NK-92 treated with Interleukin-12 subunit alpha and Interleukin-12 subunit beta, amount 100 ng/mL, for 24 hours (cell line): ENCODE measurements around the gene RAB9A.
"Not testable (repeated sequence)": the region's sequence is repeated elsewhere in the genome, so short reads cannot be mapped to it uniquely, and the experiment has no call there.

Source experiments
- DNase-seq: peaks from one replicate; lab custom pipeline; 2025; lab: John Stamatoyannopoulos, UW

The RAB9A gene

DNA sequence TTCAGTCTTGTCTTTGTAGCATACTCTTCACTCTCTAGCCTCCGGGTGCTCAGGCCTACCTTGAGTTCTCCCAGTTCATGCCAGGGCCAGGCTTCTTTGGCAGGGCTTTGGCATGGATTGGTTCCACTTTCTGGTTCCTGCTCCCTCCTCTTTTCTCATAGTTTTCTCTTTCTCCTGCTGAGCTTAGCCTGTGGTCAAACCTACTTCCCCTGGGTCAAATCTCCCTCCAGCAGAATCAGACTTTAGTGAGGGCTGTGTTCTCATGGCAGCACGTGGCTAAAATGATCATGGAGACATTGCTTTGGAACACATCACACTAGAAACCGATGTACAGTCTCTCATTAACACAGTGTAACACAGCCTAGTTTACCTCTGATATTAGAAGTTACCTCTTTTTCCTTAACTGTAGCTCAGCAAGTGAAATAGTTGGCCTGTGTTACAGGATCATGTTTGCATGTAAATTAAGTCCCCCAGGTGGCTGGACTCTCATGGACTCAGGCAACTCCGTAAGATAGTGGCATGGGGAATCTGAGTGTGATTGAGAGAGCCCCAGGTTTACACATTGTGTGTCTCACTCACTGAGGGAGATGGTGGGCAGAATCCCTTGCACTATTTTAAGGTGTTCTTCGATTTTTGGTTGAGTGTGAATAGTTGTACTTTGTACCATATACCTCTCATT is 13.3 kb downstream of the RAB9A start:
- DNase-seq = no peak

DNA sequence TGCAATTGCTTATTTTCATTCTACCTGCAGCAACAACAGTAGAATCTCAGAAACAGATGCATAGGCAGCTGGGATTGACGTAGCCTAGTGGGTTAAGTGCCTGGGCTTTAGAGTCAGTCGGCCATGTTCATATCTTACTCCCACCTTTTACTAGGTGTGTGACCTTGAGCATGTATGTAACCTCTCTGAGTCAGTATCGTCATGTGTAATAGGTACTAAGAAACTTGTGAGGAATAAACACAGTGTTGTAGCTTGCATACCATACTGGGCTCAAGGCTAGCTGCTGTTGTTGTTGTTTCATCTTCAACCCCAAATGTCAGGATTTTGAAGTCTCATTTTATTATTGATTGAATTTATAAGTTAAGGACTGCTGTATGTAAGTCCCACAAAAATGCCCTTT is 14.2 kb downstream of the RAB9A start:
- DNase-seq = no peak

DNA sequence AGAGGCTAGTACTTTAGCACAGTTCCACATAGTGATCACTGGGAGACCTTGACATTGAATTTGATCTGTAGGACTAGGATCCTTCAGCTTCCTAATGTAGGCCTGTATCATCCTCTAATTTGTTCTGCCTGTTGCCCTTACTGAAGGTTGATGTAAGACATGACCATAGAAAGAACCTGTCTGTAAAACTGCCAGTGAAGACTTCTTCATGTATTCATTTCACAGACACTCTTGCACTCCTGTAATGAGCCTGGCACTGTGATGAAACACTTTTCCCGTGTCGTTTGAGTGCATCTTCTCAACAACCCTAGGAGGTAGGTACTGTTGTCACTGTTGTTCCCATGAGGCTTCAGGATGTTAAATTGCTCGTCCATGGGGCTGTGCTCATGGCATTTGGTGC is 14.7 kb downstream of the RAB9A start:
- no peak for DNase-seq

DNA sequence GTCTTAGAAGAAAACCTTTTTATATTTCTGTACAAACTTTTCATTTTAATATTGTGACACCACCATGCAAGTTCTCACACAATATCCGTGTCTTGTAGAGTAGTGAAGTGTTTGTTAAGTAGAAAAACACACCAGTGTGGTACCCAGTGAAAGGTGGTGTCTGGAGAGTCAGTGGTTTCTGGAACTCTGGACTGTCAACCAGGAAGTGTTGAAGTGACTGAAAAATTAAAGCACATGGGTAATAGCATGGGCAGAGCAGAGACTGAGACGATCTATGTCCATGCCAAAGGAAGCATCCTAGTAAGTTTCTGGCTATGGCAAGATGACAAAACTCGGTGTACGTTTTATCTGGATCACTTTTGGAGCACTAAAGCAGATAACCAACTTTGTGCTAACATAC is 22.2 kb downstream of the RAB9A start:
- DNase-seq = no peak

DNA sequence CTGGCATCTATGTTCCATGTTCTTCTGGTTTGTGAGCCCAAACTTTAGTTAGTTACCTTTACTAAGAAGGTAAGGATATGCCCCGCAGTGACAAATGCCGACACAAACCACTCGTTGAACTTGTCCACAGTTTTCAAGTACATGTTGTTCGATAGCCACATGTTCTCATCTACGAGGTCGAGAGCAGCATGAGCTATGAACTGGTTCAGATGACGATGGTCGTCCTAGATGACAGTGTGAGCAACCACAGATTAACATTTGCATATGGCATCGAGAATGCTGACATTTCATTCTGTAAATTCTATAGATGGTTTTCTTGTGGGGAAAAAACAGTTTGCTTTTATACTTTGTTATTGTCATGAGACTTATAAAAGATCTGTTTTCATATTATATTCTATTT is 27.5 kb downstream of the RAB9A start:
- DNase-seq = no peak

DNA sequence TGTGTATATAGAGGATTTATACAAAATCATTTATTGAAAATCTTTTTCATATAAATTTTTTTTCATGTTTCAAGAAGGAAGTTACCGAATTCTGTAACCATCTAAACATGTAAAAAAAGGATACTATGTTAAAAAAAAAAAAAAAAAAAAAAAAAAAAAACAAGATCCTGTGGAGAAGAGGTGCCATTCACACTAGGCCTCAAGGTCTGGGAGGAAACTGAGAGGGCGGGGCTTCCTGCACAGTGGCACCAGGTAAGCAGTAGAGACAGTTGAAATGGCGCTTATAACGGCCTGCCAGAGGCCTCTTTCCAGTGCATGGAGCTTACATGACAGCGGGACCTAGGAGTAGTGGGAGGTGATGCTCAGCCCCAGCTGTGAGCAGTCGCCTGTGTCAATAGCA is 28.0 kb downstream of the RAB9A start:
- DNase-seq = peak; percentile 5

DNA sequence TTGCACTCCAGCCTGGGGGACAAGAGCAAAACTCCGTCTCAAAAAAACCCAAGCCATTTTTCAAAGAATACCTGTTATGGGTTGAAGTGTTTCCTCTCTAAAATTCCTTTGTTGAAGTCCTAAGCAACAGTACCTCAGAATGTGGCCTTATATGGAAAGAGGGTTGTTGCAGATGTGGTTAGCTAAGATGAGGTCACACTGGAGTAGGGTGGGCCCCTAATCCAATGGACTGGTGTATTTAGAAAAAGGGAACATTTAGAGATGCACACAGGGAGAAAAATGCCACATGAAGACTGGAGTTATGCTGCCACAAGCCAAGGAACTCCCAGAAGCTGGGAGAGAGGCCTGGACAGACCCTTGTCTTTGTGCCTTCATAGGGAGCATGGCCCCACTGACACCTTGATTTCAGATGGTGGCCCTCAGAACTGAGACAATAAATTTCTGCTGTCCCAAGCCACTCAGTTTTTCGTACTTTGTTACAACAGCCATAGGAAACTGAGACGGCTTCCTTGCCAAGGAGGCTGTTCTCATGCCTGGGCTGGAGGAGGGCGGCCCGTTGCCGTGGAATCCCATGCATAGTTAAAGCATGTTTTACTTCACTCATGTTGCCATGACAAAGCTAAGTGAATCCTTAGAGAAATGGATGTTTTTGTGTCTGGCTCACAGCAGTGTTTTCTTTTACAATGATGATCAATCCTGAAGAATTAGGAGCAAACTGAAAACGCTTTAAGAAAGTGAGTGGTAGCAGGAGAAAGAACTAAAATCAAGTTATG is 29.0 kb downstream of the RAB9A start:
- DNase-seq = no peak

DNA sequence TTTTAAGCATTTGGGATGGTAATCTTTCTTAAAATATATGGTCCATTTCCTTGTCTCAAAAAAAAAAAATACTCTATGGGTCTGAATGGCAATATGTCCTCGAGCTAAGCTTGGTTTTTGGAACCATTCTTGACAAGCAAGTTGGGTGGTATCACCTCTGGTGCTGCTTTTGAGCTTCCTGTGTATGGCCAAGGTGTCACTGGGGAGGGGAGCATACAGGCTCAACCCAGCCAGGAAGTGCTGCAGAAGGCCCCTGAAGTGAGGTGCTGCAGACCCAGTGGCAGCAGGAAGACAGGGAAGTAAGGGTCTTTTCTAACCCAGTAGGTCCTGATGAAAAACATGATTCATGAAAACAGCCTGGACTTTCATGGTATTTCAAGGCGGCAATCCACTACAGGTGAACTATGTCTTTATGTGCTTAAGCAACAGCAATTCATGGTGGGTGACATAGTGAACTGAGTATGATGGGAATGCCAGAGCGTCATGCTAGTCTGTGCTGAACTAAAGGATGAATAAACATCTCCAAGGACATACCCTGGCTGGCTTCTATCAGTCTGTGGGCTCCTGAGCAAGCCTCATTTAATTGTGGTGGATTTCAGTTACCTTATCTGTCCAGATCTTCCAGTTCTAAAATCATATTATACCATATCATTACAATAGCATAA is 30.4 kb downstream of the RAB9A start:
- DNase-seq = peak; percentile 25

DNA sequence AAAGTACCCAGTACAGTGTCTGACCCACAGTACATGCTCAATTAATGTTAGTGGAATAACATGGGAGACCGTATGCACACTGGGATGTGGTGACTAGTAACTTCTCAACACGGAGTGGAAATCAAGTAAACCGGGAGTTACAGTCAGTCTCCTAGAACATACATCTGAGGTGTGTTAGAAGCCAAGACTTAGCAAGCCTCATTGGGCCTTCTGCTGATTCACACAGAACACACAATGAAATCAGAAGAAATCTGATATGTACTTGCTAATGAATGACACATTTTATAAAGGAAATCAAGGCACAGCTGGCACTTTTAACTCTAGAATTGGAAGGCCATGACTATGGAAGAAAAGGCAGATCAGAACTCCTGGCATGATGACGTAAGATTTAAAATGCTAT is 32.4 kb downstream of the RAB9A start:
- DNase-seq = no peak

DNA sequence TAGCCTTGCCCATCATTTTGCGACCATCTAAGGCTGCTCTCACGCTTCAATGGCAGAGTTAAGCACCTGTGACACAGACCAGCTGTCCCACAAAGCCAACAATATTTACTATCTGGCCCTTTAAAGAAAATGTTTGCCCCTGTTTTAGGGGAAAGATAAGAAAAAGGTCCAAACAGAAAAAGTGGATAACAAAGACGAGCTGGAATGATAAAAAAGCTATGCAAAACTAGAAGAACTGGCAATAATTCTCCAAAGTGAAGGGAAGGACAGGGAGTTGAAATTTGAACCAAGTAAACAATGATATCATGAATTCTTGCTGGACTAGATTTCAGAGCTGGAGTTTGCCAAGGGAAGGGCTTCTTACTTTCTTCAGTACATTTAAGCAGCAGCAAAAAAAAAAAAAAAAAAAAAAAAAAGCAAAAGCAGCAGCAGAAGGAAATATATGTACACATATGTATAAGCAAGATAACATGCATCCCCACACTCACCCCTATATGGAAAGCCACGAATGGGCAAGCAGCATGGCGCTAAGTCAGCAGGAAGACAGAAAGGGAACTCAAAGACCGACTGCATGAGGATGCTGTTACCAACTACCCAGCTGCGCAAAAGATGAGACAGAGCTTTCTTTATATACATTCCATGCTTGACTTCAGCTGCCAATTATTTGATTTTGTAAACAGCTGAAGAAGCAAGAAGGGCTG is 33.0 kb downstream of the RAB9A start:
- no peak for DNase-seq

DNA sequence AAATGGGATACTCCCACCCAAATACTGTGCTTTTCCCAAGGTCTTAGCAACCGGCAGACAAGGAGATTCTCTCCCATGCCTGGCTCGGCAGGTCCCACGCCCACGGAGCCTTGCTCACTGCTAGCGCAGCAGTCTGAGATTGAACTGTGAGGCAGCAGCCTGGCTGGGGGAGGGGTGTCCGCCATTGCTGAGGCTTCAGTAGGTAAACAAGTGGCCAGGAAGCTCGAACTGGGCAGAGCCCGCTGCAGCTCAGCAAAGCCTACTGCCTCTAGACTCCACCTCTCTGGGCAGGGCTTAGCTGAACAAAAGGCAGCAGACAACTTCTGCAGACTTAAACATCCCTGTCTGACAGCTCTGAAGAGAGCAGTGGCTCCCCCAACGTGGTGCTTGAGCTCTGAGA is 36.0 kb downstream of the RAB9A start:
- not testable (repeated sequence) for DNase-seq

DNA sequence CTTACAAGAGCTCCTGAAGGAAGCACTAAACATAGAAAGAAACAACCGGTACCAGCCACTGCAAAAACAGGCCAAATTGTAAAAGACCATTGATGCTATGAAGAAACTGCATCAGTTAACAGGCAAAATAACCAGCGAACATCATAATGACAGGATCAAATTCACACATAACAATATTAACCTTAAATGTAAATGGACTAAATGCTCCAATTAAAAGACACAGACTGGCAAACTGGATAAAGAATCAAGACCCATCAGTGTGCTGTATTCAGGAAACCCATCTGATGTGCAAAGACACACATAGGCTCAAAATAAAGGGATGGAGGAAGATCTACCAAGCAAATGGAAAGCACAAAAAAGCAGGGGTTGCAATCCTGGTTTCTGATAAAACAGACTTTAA is 37.7 kb downstream of the RAB9A start:
- not testable (repeated sequence) for DNase-seq

DNA sequence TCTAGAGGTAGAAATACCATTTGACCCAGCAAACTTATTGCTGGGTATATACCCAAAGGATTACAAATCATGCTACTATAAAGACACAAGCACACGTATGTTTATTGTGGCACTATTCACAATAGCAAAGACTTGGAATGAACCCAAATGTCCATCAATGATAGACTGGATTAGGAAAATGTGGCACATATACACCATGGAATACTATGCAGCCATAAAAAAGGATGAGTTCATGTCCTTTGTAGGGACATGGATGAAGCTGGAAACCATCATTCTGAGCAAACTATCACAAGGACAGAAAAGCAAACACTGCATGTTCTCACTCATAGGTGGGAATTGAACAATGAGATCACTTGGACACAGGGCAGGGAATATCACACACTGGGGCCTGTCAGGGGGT is 41.6 kb downstream of the RAB9A start:
- not testable (repeated sequence) for DNase-seq

DNA sequence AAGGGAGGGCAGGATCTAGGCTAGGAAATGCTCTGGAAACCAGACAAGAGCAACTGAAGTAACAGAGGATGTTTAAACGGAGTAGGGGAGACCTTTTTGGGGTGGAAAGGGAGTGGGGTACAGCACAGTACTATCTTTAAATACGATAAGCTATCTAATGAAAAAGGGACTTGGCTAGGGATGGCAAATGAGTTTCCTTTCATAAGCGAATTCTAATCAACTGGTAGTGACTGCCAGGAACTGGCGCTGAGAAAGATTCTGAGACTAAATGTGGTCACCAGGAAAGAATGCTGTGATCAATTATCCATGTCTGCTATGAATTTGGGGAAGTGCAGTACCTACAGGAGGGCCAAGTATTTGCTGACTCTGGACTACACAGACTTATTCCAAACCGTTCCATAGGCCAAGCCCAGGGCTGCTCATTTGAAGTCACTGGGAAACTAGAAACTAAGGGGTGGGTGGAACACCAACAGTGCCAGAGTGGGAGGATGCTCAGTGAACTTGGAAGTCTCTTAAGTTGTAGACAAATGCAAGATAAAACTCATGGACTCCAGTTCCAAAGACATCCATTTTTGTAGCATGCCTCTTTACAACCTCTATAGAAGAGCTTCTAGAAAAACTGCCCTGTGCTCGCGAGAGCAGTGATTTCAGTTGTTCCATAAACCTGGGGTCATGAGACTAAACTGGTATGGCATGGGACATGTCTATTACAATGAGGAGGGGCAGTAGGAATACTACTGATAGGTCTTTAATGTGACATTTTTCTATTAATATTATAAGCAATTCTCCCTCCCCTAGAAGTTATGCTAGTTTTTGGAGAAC is 43.5 kb downstream of the RAB9A start:
- DNase-seq = no peak

DNA sequence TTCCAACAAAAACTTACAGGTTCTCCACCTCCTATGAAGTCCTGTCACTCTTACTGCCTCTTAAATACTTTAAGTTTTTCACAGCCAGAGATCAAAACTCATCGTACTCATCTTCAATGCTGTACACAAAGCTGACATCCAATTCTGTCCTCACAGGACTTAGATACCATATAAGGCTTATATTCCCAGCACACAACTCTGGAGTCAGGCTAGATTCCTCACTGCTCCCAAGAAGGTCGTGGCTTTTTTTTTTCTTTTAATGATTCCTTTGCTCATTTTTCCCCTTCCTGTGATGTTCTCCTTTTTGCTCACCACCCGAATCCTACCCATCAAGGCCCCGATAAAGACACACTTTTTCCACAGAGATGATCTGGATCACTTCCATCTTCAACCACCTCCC is 44.6 kb downstream of the RAB9A start:
- no peak for DNase-seq

DNA sequence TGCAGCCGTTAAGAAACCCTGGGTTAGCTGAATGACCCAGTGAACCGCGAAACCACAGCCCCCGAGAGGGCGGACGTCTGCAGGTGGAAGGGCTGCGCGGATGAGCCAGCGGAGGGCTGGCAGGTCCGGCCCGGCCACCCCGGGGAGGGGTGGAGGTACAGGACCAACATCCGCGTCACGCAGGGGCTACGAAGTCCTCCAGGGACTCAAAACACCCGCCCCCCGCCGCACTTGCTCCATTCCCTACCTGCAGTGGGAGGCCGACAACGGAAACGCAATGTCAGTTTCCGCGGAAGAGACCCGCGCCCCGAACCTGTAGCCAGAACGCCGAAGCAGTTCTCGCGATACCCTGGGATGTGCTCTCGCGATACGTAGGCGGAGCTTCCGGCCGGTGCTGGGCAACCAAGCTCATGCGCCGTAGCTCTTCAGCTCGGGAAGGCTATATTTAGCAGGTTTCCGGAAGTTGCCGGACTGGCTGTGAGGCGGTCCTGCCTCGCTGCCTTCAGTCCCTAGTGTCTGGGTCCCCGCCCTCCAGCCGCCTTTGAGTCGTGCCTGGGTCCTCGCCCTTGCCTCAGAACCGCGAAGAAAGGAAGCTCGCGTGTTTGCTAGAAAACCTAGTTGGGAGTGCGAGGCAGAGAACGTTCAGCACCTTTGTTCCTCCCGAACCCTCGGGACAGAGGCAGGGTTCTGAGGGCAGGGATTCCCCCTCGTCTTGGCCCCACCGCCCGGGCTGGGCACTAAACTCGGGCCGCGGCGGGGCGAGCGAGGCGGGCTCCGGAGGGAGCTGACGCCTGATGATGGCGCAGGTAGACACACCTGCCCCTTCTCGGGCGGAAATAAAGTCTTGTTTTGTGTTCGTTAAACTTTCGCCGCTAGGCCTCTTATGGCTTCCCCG is 45.6 kb downstream of the RAB9A start, which contains the start of the genes OFD1 and TRAPPC2:
OFD1 (plus strand) TSS at position 471 of the 895 bp plus-strand sequence; CDS start at position 795, 324 bp downstream.
TRAPPC2 (minus strand) TSS at position 343 of the 895 bp plus-strand sequence. CDS start 14,657 bp downstream, outside the sequence.
- DNase-seq = peak; percentile 85

DNA sequence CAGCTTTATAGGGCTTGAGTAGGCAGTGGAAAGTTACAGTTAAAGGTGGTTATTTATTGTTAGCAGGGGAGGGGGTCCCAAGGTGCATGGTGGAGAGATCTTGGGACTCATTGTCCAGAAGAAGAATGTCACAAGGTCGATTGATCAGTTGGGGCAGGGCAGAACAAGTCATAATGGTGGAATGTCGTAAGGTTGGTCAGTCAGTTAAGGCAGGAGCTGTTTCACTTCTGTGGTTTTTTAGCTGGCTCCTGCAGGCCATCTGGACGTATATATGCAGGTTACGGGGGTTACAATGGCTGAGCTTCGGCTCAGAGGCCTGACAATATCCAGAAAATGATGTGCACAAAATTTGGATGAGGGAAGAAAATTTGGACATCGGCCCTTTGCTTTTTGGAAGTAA is 52.8 kb downstream of the RAB9A start:
- DNase-seq = no peak

DNA sequence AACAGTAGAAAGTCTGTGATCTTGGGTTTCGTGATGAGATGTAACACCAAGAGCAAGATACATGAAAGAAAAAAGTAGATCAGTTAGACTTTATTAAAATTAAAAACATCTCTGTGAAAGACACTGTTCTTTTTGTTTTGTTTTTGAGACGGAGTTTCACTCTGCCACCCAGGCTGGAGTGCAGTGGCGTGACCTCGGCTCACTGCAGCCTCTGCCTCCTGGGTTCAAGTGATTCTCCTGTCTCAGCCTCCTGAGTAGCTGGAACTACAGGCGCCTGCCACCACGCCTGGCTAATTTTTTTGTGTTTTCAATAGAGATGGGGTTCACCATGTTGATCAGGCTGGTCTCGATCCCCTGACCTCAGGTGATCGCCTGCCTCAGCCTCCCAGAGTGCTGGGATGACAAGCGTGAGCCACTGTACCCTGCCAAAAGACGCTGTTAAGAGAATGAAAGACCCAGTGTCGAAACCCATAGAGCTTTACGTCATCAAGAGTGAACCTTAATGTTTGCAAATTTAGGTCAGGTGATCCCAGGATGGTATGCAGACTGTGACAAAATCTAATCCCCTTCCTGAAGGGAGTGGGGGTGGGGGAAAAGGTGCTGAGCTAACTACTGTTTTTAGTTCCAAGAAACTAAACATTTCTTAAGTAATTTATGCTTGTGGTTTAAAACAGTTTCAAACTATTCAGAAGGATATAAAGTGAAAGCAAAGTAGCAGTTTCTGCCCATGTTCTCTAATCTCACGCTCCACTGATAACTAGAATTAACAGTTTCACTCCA is 53.7 kb downstream of the RAB9A start:
- DNase-seq = peak; percentile 19

DNA sequence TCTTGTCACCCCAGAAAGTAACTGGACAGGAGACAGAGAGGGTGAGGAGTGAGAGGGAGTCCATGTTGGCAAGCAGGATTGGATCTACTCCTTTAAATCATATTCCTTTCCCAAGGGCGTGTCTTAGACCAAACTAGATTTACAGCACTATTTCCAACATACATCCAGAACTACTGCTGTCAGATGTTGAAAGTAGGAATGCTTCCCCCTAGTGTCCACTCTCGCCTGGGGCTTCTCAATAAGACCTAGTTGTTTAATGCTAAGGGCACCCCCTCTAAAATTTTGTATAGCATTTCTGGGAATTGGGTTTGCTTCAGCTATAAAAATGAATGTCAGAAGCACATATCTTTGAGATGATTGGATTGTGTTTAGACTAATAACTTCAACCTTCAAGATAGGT is 58.9 kb downstream of the RAB9A start:
- no peak for DNase-seq

DNA sequence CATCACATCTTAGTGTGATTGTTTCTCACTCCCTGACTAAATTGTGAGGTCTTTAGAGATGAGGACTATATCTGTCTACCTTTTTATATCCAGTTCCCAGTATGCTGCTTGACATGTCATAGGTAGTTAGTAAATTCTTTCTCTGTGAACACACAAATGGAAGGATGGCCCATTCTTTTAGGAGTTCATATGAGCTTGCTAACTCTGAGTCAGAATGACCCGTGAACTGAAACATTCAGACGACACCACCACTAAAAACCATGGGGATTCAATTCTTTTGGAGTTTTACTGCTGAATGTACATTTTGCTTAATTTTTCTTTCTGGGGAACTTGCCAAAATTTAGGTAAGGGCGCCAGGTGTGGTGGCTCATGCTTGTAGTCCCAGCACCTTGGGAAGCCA is 59.6 kb downstream of the RAB9A start:
- DNase-seq = no peak
